ENCODE results near the gene MGAT5.

DNA sequence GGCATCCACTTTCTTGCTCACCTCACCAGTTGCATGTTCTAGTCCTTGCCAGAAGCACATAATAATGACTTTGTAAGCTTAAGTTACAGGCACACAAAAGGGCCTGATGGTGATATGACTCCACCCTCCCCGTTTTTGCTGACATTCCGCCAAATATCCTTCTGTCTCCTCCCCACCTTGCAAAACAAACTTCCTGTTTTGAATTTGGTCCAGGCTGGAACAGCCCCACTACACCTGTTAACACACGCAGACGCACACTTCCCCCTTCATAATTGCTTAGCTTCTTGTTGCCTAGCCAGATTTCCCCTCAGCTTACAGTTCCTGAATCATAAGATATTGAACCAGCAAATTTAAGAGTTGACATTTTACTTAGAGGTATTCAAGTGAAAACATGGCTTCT lies at the start of gene MGAT5:
- TF ChIP-seq, protein P1, sequence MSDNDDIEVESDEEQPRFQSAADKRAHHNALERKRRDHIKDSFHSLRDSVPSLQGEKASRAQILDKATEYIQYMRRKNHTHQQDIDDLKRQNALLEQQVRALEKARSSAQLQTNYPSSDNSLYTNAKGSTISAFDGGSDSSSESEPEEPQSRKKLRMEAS (IDR thresholded peaks at IDR 0.05), result no peak
- TF ChIP-seq, protein P2, sequence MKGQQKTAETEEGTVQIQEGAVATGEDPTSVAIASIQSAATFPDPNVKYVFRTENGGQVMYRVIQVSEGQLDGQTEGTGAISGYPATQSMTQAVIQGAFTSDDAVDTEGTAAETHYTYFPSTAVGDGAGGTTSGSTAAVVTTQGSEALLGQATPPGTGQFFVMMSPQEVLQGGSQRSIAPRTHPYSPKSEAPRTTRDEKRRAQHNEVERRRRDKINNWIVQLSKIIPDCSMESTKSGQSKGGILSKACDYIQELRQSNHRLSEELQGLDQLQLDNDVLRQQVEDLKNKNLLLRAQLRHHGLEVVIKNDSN (IDR thresholded peaks at IDR 0.05), result no peak
- TF ChIP-seq FOXM1 (IDR thresholded peaks at IDR 0.05; ENCODE audit: borderline replicate concordance, low read depth), result no peak
- no peak for TF ChIP-seq CREB1 (IDR thresholded peaks at IDR 0.05; ENCODE audit: low read depth)
- TF ChIP-seq, protein P3, sequence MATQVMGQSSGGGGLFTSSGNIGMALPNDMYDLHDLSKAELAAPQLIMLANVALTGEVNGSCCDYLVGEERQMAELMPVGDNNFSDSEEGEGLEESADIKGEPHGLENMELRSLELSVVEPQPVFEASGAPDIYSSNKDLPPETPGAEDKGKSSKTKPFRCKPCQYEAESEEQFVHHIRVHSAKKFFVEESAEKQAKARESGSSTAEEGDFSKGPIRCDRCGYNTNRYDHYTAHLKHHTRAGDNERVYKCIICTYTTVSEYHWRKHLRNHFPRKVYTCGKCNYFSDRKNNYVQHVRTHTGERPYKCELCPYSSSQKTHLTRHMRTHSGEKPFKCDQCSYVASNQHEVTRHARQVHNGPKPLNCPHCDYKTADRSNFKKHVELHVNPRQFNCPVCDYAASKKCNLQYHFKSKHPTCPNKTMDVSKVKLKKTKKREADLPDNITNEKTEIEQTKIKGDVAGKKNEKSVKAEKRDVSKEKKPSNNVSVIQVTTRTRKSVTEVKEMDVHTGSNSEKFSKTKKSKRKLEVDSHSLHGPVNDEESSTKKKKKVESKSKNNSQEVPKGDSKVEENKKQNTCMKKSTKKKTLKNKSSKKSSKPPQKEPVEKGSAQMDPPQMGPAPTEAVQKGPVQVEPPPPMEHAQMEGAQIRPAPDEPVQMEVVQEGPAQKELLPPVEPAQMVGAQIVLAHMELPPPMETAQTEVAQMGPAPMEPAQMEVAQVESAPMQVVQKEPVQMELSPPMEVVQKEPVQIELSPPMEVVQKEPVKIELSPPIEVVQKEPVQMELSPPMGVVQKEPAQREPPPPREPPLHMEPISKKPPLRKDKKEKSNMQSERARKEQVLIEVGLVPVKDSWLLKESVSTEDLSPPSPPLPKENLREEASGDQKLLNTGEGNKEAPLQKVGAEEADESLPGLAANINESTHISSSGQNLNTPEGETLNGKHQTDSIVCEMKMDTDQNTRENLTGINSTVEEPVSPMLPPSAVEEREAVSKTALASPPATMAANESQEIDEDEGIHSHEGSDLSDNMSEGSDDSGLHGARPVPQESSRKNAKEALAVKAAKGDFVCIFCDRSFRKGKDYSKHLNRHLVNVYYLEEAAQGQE (IDR thresholded peaks at IDR 0.05; ENCODE audit: low read depth), result no peak
- TF ChIP-seq EGR1 (IDR thresholded peaks at IDR 0.05), result no peak
- no peak for TF ChIP-seq TEAD4 (IDR thresholded peaks at IDR 0.05)
- TF ChIP-seq YY1 (IDR thresholded peaks at IDR 0.05; ENCODE audit: low read depth), result no peak
- TF ChIP-seq EP300 (IDR thresholded peaks at IDR 0.05; ENCODE audit: borderline replicate concordance), result no peak
- TF ChIP-seq RAD21 (IDR thresholded peaks at IDR 0.05; ENCODE audit: low read depth), result no peak
- no peak for TF ChIP-seq TAF1 (IDR thresholded peaks at IDR 0.05; ENCODE audit: low read depth)
- TF ChIP-seq NFIC (IDR thresholded peaks at IDR 0.05), result no peak
- no peak for TF ChIP-seq CEBPB (IDR thresholded peaks at IDR 0.05)
